GM21381 (cell line): Measurements from ENCODE around the gene AP3M1.
"Not testable (repeated sequence)": the region's sequence is repeated elsewhere in the genome, so short reads cannot be mapped to it uniquely, and the experiment has no call there.

ENCODE experiments used
- ATAC-seq: cut with Tn5 transposase; IDR thresholded peaks from one replicate; pipeline ENCODE4 v1.9.1; 2021; ENCODE audit warnings: mild to moderate bottlenecking, moderate library complexity; ENCODE audit not compliant: unreplicated experiment

Gene AP3M1

GRCh38 chr10:74164716-74165529, 14.3 kb upstream of the AP3M1 start:
- ATAC-seq = no peak

GRCh38 chr10:74163319-74164068, 12.9 kb upstream of the AP3M1 start:
- ATAC-seq = no peak

- ATAC-seq = no peak
These were observed 9.4 kb upstream of the AP3M1 start for GRCh38 chr10:74160013-74160412.

- ATAC-seq = no peak
These were observed 6.3 kb upstream of the AP3M1 start for GRCh38 chr10:74156919-74157289.

- ATAC-seq = no peak
These were observed 3.0 kb upstream of the AP3M1 start for GRCh38 chr10:74153676-74154075.

GRCh38 chr10:74153123-74153522, 2.5 kb upstream of the AP3M1 start:
- ATAC-seq = no peak

- no peak for ATAC-seq
These were observed 1.5 kb upstream of the AP3M1 start for GRCh38 chr10:74151879-74152722.

GRCh38 chr10:74150990-74151878, 606 bp upstream of the AP3M1 start, which contains the start of gene ADK:
Gene ADK, plus strand, starts transcription at chr10:74151221. Its CDS starts 58 bp downstream, at chr10:74151279.
- peak; percentile 81 for ATAC-seq

GRCh38 chr10:74146980-74147379, 3.6 kb downstream of the AP3M1 start:
- not testable (repeated sequence) for ATAC-seq

- ATAC-seq = no peak
These were observed 5.5 kb downstream of the AP3M1 start for GRCh38 chr10:74145133-74145532.

- no peak for ATAC-seq
These were observed 10.1 kb downstream of the AP3M1 start for GRCh38 chr10:74140553-74140952.

GRCh38 chr10:74139981-74140380, 10.6 kb downstream of the AP3M1 start:
- ATAC-seq = no peak

- ATAC-seq = not testable (repeated sequence)
These were observed 12.0 kb downstream of the AP3M1 start for GRCh38 chr10:74138596-74138995.

- ATAC-seq = no peak
These were observed 12.6 kb downstream of the AP3M1 start for GRCh38 chr10:74137992-74138391.

GRCh38 chr10:74135452-74135851, 15.2 kb downstream of the AP3M1 start:
- ATAC-seq = no peak

- no peak for ATAC-seq
These were observed 16.5 kb downstream of the AP3M1 start for GRCh38 chr10:74133923-74134820.

GRCh38 chr10:74123081-74123480, 27.5 kb downstream of the AP3M1 start:
- ATAC-seq = no peak

GRCh38 chr10:74122060-74122459, 28.6 kb downstream of the AP3M1 start:
- no peak for ATAC-seq

- no peak for ATAC-seq
These were observed 29.3 kb downstream of the AP3M1 start for GRCh38 chr10:74121368-74121767.
